ENCODE data around the gene TCAIM.

Gene TCAIM

DNA sequence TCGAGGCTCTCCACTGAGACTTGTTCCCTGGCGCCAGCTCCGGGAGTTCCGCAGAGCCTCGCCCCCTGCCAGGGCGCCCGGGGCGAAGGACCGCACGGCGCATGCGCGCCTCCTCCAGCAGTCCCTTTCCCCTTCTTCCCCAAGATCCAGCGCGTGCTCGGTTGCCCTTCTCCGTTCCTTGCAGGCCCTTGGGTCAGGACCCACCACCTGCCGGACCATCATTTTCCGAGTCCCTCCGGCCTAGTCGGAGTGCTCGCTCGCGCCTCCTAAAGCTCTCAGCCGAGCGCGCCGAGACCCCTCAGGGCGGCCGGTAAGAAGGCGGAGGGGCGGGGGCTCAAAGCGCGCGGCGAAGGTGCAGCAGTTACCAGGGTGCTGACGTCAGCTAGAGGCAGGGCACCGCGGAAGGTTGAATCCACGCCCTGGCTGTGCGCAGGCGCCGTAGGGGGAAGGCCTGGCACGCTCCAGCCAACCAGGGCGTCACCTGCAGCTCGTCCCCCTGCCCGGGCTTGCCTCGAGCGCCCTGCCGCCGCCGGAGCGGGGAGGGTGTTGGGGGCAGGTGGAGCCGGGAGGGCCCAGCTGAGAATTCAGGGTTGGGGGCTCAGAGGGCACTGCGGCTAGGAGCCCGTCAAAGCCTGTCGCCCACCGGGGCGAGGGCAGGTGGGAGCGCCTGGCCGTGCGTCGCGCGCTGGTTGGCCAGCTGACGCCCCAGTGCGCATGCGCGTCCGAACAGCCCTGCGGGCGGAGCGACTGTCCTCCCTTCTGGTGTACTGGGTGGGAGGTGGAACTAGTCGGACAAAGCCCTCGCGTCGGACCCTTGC, at the start of gene TCAIM:
TSS of gene TCAIM (plus strand) at position 757 of the 818 bp plus-strand sequence. CDS start 16,017 bp downstream, outside the sequence.
- peak; percentile 96 for DNase-seq (ENCODE audit: low read depth)

- DNase-seq (ENCODE audit: low read depth), result no peak
Measured at GRCh38 chr3:44289882-44290462, 48.6 kb upstream of the TCAIM start.

DNA sequence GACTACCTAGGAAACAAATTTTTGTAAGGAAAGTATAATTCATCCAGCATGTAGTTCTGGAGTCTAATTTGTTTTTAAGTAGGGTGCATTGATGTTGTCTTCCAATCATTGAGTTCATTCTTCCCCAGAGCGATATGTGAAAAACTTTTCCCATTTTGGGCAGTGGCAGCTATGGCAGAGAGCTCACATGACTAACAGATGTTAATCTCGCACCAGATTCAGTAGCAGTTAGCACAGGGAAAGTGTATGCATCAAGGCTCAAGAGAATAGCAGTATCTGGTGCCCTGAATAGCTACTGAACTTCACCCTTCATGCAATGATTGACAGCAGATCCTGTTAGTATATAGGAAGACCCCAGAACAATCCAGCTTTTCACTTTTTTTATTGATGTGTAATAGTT, 46.3 kb upstream of the TCAIM start:
- no peak for DNase-seq (ENCODE audit: low read depth)

- no peak for DNase-seq (ENCODE audit: low read depth)
Measured at GRCh38 chr3:44292947-44293346, 45.6 kb upstream of the TCAIM start.

DNA sequence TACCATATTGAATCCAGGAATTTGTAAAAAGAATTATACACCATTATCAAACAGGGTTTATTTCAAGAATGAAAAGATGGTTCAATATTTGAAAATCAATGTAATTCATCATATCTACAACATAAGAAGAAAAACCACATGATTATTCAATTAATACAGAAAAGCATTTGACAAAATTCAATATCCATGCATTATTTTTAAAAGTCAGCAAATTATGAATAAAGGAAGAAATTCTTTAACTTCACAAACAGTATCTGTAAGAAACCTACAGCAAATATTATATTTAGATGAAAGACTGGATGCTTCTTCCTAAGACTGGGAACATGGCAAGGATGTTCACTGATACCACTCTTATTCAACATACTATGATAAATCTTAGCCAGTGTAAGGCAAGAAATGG, 41.3 kb upstream of the TCAIM start:
- no peak for DNase-seq (ENCODE audit: low read depth)

- no peak for DNase-seq (ENCODE audit: low read depth)
Measured at GRCh38 chr3:44301746-44302145, 36.8 kb upstream of the TCAIM start.

GRCh38 chr3:44309500-44309899, 29.1 kb upstream of the TCAIM start:
- no peak for DNase-seq (ENCODE audit: low read depth)

DNA sequence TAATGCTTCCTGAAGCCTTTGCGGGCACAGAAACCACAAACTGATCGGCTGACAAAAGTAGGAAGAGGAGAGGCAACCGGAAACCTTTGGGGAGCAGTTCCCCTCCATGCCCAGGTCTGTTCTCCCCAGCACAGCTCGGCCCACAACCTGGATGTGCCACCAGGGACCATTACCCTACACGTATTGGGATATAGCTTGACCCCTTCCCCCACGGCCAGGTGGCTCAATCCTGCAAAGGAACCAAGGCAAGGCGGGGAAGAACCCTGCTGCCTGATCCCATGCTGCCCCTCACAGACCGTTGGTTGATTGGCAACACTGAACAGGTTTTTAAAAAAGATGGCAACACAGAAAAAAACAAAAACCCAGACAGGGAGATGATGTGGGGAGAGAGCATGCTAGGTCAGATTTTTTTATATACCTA, 19.7 kb upstream of the TCAIM start:
- DNase-seq (ENCODE audit: low read depth), result no peak

DNA sequence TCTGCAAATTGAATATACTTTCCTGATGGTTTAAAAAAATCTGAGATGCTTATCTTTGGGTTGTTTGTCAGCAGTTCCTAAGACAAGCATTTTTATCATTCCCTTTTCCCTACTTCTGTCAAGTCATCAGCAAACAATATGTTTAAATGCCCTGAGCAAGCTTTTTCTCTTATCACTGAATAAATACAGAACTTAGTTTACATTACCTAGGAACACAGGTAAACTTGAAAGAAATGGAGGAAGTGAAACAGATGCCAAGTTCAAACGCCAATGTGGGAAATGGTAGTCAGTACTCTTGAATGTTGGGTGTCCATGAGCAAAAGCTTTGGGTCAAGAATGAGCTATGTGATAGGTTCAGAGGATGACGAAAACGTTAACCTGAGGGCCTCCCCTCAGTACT, 17.2 kb upstream of the TCAIM start:
- DNase-seq (ENCODE audit: low read depth), result no peak

DNA sequence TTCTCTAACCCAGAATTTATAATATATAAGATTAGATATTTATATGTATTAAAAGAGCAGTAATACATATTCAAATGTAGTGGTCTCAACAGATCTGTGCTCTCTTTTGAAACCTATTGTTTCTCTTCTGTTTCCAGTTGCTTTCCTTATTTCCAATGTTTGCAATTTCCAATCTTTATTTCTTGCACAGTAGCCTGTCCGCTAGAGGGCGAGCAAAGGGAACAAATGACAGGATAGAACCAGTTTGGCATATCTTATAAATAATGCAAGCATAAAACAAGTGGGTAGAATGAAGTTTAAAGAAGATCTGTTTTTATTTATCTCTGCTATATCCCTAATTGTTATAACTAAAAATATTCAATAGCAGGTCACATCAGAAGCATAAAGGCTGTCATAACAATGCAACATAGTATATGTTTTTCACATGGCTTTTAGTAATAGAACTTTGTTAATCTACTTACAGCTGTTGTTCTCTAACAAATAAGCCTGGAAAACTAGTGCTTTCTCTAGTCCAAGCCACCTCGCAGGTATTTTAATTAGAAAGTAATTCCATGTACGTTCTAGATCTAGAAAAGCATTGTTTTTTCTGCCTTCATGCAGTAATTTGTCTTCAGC, 15.1 kb upstream of the TCAIM start:
- DNase-seq (ENCODE audit: low read depth), result peak; percentile 66

DNA sequence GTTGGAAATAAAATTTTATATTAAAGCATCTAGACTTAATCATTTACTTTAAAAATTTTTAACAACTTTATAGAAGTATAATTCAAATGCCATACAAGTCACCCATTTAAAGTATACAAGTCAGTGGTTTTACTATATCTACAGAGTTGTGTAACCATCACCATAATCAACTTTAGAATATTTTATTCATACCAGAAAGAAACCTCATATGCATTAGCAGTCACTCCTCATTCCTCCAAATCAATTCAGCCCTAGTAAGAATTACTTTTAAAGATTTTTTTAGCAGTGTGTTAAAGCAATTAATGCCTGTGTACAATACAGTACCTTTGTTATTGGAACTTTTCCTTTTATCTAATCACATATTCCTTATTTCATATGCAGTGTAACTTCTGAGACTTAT, 14.0 kb upstream of the TCAIM start:
- no peak for DNase-seq (ENCODE audit: low read depth)

DNA sequence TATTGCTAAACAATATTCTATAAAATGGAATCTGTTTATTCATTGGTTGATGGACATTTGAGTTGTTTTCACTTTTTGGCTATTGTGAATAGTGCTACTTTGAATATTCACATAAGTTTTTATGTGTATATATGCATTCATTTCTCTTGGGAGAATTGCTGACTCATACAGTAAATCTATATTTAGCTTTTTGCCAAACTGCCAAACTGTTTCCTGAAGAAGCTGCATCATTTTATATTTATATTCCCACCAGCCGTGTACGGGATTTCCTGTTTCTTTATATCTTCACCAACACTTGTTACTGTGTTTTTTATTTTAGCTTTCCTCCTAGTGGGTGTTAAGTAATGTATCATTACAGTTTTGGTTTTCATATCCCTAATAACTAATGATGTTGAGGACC, 12.5 kb upstream of the TCAIM start:
- peak; percentile 17 for DNase-seq (ENCODE audit: low read depth)

DNA sequence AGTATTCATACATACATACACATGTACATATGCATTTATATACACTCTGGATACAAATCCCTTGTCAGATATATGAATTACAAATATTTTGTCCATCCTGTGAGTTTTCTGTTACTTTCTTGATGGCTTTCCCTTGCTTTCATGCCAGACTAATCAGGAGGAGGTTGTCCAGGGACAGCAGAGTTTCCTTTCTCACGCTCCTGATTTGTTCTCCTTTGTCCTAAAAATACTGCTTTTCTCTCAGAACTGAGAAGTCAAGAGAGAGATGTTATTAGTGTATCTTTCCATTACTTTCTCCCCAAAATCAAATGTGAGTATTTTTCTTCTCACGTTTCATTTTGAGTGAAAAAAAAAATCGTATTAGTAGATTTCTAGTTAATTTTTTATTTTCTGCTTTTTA, 12.1 kb upstream of the TCAIM start:
- no peak for DNase-seq (ENCODE audit: low read depth)

DNA sequence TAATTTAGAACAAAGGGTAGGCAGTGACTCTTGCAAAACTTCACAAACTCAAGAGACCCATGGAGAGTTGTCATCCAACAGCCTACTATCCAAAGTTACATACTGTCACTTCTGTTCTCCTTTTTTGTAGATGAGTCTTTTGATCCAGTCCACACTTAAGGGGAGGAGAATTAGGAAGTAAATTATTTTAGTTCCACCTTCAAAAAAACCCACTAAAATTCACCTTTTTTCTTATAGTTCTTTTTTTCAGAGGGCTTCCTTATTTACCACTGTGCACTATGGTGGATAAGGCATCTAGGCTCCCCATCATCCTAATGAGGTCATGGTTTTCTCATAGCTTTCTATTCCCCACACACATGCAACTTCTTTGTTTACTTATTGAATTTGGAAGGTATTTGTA, 8.6 kb upstream of the TCAIM start:
- no peak for DNase-seq (ENCODE audit: low read depth)

GRCh38 chr3:44330444-44330843, 8.1 kb upstream of the TCAIM start:
- DNase-seq (ENCODE audit: low read depth), result no peak

- no peak for DNase-seq (ENCODE audit: low read depth)
Measured at GRCh38 chr3:44334326-44334725, 4.2 kb upstream of the TCAIM start.

DNA sequence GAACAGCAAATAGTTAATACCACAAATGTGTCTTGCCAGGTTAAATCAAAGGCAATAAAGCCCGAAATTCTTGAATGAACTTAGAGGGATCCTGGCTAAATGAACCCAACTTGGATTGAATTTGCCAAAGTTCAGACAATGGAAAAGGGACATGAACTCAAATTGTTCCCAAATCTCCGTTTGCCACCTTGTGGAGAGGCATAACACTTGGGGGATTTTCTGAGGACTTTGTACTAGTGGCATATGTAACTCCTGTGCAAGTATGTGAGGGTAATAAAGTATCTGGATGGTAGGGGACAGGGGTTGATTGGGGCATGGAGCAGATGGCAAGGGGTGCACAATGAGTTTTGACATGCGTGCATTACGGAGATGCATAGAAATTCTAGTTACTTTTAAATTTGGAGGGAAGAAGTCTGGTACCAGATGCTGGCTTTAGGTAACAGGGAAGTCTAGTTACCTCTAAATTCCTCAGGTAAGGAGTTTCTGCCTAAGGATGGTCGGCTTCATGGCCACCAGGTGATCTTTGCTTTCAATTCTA, 1.2 kb upstream of the TCAIM start:
- DNase-seq (ENCODE audit: low read depth), result no peak

GRCh38 chr3:44338828-44339127, 212 bp downstream of the TCAIM start:
- DNase-seq (ENCODE audit: low read depth), result no peak

- DNase-seq (ENCODE audit: low read depth), result no peak
Measured at GRCh38 chr3:44339181-44340057, 853 bp downstream of the TCAIM start.

GRCh38 chr3:44340058-44340395, 1.5 kb downstream of the TCAIM start:
- no peak for DNase-seq (ENCODE audit: low read depth)

DNA sequence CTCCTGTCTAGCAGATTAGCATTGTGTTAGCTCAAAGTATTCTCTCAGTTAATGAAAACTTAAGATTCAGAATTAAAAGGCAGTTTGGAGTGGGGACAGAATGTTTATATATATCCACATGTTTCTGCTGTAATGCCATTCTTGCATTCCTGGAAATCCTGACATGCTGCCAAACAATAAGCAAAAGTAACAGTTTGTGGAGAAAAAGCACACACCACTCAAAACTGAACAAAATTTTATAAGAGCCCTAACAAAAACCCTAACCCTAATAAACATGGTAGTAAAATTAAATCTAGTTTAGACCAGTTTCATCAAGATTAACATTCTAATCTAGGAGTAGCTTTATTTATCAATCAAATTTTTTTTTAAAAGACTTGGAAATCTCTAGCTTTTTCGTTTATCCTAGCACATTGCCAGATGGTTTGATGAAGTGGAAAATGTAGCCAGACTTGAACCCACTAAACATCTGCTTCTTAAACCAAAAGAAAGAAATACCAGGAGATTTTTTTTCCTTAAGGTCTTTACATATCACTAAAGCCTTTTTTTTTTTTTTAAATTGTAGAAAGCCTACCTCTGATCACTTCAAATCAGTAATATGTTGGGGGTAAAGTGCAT, 3.7 kb downstream of the TCAIM start:
- peak; percentile 82 for DNase-seq (ENCODE audit: low read depth)

GRCh38 chr3:44343421-44343820, 4.9 kb downstream of the TCAIM start:
- DNase-seq (ENCODE audit: low read depth), result no peak

Measured in fibroblast of gingiva (primary cell).